Activated T-helper 1 cell treated with anti-CD3 and anti-CD28 coated beads, Interleukin-12 subunit alpha, Interleukin-12 subunit beta, Interleukin-2, Interleukin-4 antibody, amounts not matched to agents 30 ng/mL and 10 ng/mL and 1 ng/mL, durations not matched to agents 14 hours and 24 hours and 36 hours (primary cell): Measurements from ENCODE around the gene ETV4. TPM values are rescaled to one million over a fixed set of nuclear protein-coding genes. Genes with fewer than 3 reads are reported as not detected.

Source experiments
- DNase-seq: peaks from one replicate; pipeline ENCODE4 v3.0.0; 2021; ENCODE audit warnings: low spot score
- H3K27ac Mint-ChIP-seq: one replicate; pipeline ENCODE4 v1.8.0; 2021; ENCODE audit warnings: mild to moderate bottlenecking, mixed read lengths
- H3K27me3 Mint-ChIP-seq: one replicate; pipeline ENCODE4 v1.8.0; 2022; ENCODE audit warnings: mild to moderate bottlenecking, moderate library complexity, mixed read lengths; ENCODE audit not compliant: insufficient read depth
- H3K36me3 Mint-ChIP-seq: one replicate; pipeline ENCODE4 v1.8.0; 2021; ENCODE audit warnings: low read depth, mixed read lengths
- H3K4me1 Mint-ChIP-seq: one replicate; pipeline ENCODE4 v1.8.0; 2021; ENCODE audit warnings: low read depth, mixed read lengths
- H3K4me3 Mint-ChIP-seq: one replicate; pipeline ENCODE4 v1.8.0; 2021; ENCODE audit warnings: mild to moderate bottlenecking, moderate library complexity, mixed read lengths
- H3K9me3 Mint-ChIP-seq: one replicate; pipeline ENCODE4 v1.8.0; 2021; ENCODE audit warnings: mixed read lengths
- intact Hi-C: fragments of 100-400 bp; cut with micrococcal nuclease; formaldehyde crosslinking; loops from one replicate; pipeline ENCODE4 v1.15.1; 2024
- total RNA-seq: library from RNA; stranded (reverse); gene quantifications from 2 replicates; pipeline ENCODE4 v1.2.3, GENCODE V29; 2022

ETV4 gene
- total RNA-seq, 1 donor from 2014 or later, result 6.9 TPM

GRCh38 chr17:43578699-43579565 lies 32.8 kb upstream of the ETV4 start:
- Mint-ChIP-seq H3K36me3 (no peaks in the 10 kb centered on the region), H3K4me1 (peaks cover 16% of the 10 kb centered on the region), H3K4me3 (no peak overlapping the region), H3K27me3 (peaks cover 8% of the 10 kb centered on the region), H3K9me3 (no peaks in the 10 kb centered on the region), H3K27ac (peak overlapping the region; percentile 31)
- peak; percentile 43 for DNase-seq
- intact Hi-C loops, result no loop called here

- no peaks in the 10 kb centered on the region for H3K36me3 Mint-ChIP-seq
- no peak overlapping the region for H3K4me3 Mint-ChIP-seq
- peak overlapping the region; percentile 31 for H3K27ac Mint-ChIP-seq
- DNase-seq, result no peak
- intact Hi-C loops, result no loop called here
- peaks cover 16% of the 10 kb centered on the region for H3K4me1 Mint-ChIP-seq
- peaks cover 2% of the 10 kb centered on the region for H3K27me3 Mint-ChIP-seq
- no peaks in the 10 kb centered on the region for H3K9me3 Mint-ChIP-seq
Observed at GRCh38 chr17:43578404-43578698, 32.2 kb upstream of the ETV4 start.

- intact Hi-C loops, result no loop called here
Observed at GRCh38 chr17:43577664-43578403, 31.7 kb upstream of the ETV4 start.

GRCh38 chr17:43576563-43577229 lies 30.6 kb upstream of the ETV4 start:
- H3K36me3 Mint-ChIP-seq, result no peaks in the 10 kb centered on the region
- H3K9me3 Mint-ChIP-seq, result no peaks in the 10 kb centered on the region
- peaks cover 2% of the 10 kb centered on the region for H3K27me3 Mint-ChIP-seq
- peaks cover 16% of the 10 kb centered on the region for H3K4me1 Mint-ChIP-seq
- intact Hi-C loops, result loop anchor here (1.0 kb wide), 3 partner anchors 56 to 184 kb away; no protein-coding TSS in a partner anchor
- H3K27ac Mint-ChIP-seq, result no peak overlapping the region
- DNase-seq, result peak; percentile 42
- H3K4me3 Mint-ChIP-seq, result no peak overlapping the region

More at GRCh38 chr17:43577664-43578403, 31.7 kb upstream of the ETV4 start:
- Mint-ChIP-seq H3K36me3 (no peaks in the 10 kb centered on the region), H3K27ac (no peak overlapping the region), H3K27me3 (peaks cover 2% of the 10 kb centered on the region), H3K4me1 (peaks cover 16% of the 10 kb centered on the region), H3K9me3 (no peaks in the 10 kb centered on the region), H3K4me3 (no peak overlapping the region)
- no peak for DNase-seq

GRCh38 chr17:43574896-43575525 lies 28.9 kb upstream of the ETV4 start:
- Mint-ChIP-seq H3K27me3 (peaks cover 2% of the 10 kb centered on the region), H3K4me1 (peaks cover 16% of the 10 kb centered on the region), H3K27ac (no peak overlapping the region), H3K4me3 (no peak overlapping the region), H3K9me3 (no peaks in the 10 kb centered on the region), H3K36me3 (no peaks in the 10 kb centered on the region)
- intact Hi-C loops, result no loop called here
- no peak for DNase-seq

GRCh38 chr17:43574348-43574747 lies 28.2 kb upstream of the ETV4 start:
- H3K27me3 Mint-ChIP-seq, result peaks cover 5% of the 10 kb centered on the region

GRCh38 chr17:43573579-43574321 lies 27.6 kb upstream of the ETV4 start:
- no peaks in the 10 kb centered on the region for H3K36me3 Mint-ChIP-seq
- peaks cover 6% of the 10 kb centered on the region for H3K4me1 Mint-ChIP-seq
- DNase-seq, result no peak
- intact Hi-C loops, result no loop called here
- H3K9me3 Mint-ChIP-seq, result no peaks in the 10 kb centered on the region
- peaks cover 5% of the 10 kb centered on the region for H3K27me3 Mint-ChIP-seq
- no peak overlapping the region for H3K27ac Mint-ChIP-seq
- H3K4me3 Mint-ChIP-seq, result no peak overlapping the region

More at GRCh38 chr17:43574348-43574747, 28.2 kb upstream of the ETV4 start:
- Mint-ChIP-seq H3K4me1 (peaks cover 12% of the 10 kb centered on the region), H3K36me3 (no peaks in the 10 kb centered on the region), H3K4me3 (no peak overlapping the region), H3K9me3 (no peaks in the 10 kb centered on the region), H3K27ac (no peak overlapping the region)
- intact Hi-C loops, result no loop called here
- no peak for DNase-seq

GRCh38 chr17:43572368-43572980 lies 26.3 kb upstream of the ETV4 start:
- Mint-ChIP-seq H3K36me3 (no peaks in the 10 kb centered on the region), H3K4me3 (no peak overlapping the region), H3K27ac (no peak overlapping the region), H3K9me3 (no peaks in the 10 kb centered on the region), H3K4me1 (no peaks in the 10 kb centered on the region), H3K27me3 (peaks cover 5% of the 10 kb centered on the region)
- intact Hi-C loops, result no loop called here
- no peak for DNase-seq

- peaks cover 5% of the 10 kb centered on the region for H3K27me3 Mint-ChIP-seq
- intact Hi-C loops, result no loop called here
Observed at GRCh38 chr17:43570518-43570928, 24.4 kb upstream of the ETV4 start.

GRCh38 chr17:43568506-43569082 lies 22.5 kb upstream of the ETV4 start:
- H3K36me3 Mint-ChIP-seq, result no peaks in the 10 kb centered on the region
- no peak overlapping the region for H3K27ac Mint-ChIP-seq
- no peaks in the 10 kb centered on the region for H3K9me3 Mint-ChIP-seq
- DNase-seq, result no peak
- H3K4me3 Mint-ChIP-seq, result no peak overlapping the region
- no peaks in the 10 kb centered on the region for H3K4me1 Mint-ChIP-seq
- intact Hi-C loops, result no loop called here
- H3K27me3 Mint-ChIP-seq, result peaks cover 4% of the 10 kb centered on the region

More at GRCh38 chr17:43570518-43570928, 24.4 kb upstream of the ETV4 start:
- no peaks in the 10 kb centered on the region for H3K9me3 Mint-ChIP-seq
- DNase-seq, result no peak
- no peaks in the 10 kb centered on the region for H3K4me1 Mint-ChIP-seq
- H3K36me3 Mint-ChIP-seq, result no peaks in the 10 kb centered on the region
- H3K27ac Mint-ChIP-seq, result no peak overlapping the region
- H3K4me3 Mint-ChIP-seq, result no peak overlapping the region

- Mint-ChIP-seq H3K9me3 (no peaks in the 10 kb centered on the region), H3K36me3 (no peaks in the 10 kb centered on the region), H3K27ac (no peak overlapping the region), H3K27me3 (peaks cover 24% of the 10 kb centered on the region), H3K4me3 (no peak overlapping the region), H3K4me1 (no peaks in the 10 kb centered on the region)
- no peak for DNase-seq
- intact Hi-C loops, result no loop called here
Observed at GRCh38 chr17:43563600-43564594, 17.8 kb upstream of the ETV4 start.
